Putamen (tissue), 1 donor: Measurements from ENCODE around the gene MRPL4.
"Not testable (repeated sequence)": the region's sequence is repeated elsewhere in the genome, so short reads cannot be mapped to it uniquely, and the experiment has no call there.

ENCODE experiments used
- DNase-seq: peaks from one replicate; pipeline ENCODE4 v3.0.0-alpha.2; 2016; ENCODE audit warnings: low spot score

MRPL4 gene

GRCh38 chr19:10230173-10230860 is 21.7 kb upstream of the MRPL4 start:
- no peak for DNase-seq

- DNase-seq, result no peak
Measured at GRCh38 chr19:10230861-10231611, 21.0 kb upstream of the MRPL4 start, which contains the start of gene S1PR2. S1PR2 (minus strand) TSS chr19:10231331; CDS start chr19:10224905, 6,426 bp downstream.

GRCh38 chr19:10231612-10232228 is 20.3 kb upstream of the MRPL4 start:
- no peak for DNase-seq

- no peak for DNase-seq
Measured at GRCh38 chr19:10233946-10234345, 18.1 kb upstream of the MRPL4 start.

GRCh38 chr19:10235003-10235402 is 17.0 kb upstream of the MRPL4 start:
- DNase-seq, result no peak

GRCh38 chr19:10235409-10235808 is 16.6 kb upstream of the MRPL4 start:
- DNase-seq, result not testable (repeated sequence)

- DNase-seq, result no peak
Measured at GRCh38 chr19:10237702-10238101, 14.3 kb upstream of the MRPL4 start.

GRCh38 chr19:10238172-10238783 is 13.7 kb upstream of the MRPL4 start:
- no peak for DNase-seq

- DNase-seq, result not testable (repeated sequence)
Measured at GRCh38 chr19:10241826-10242449, 10.1 kb upstream of the MRPL4 start.

GRCh38 chr19:10243606-10244005 is 8.4 kb upstream of the MRPL4 start:
- no peak for DNase-seq

- no peak for DNase-seq
Measured at GRCh38 chr19:10245189-10245939, 6.7 kb upstream of the MRPL4 start.

- no peak for DNase-seq
Measured at GRCh38 chr19:10246511-10246910, 5.5 kb upstream of the MRPL4 start.

GRCh38 chr19:10252707-10253106 is 693 bp downstream of the MRPL4 start:
- no peak for DNase-seq

- no peak for DNase-seq
Measured at GRCh38 chr19:10254244-10254643, 2.2 kb downstream of the MRPL4 start.

- DNase-seq, result no peak
Measured at GRCh38 chr19:10255358-10255757, 3.3 kb downstream of the MRPL4 start.

- no peak for DNase-seq
Measured at GRCh38 chr19:10256551-10256950, 4.5 kb downstream of the MRPL4 start.

- DNase-seq, result no peak
Measured at GRCh38 chr19:10256970-10257615, 5.1 kb downstream of the MRPL4 start.

- DNase-seq, result no peak
Measured at GRCh38 chr19:10258080-10258710, 6.2 kb downstream of the MRPL4 start.

GRCh38 chr19:10259162-10259905 is 7.3 kb downstream of the MRPL4 start:
- peak; percentile 65 for DNase-seq

GRCh38 chr19:10260141-10260584 is 8.1 kb downstream of the MRPL4 start:
- peak; percentile 75 for DNase-seq
